HCT116 (cell line): ENCODE results near the gene CHST10.

ENCODE experiments used
- EZH2 ChIP-seq: fragments of 200-600 bp; sonication (generic); IDR thresholded peaks from 2 replicates; pipeline ENCODE4 v1.6.1; 2017; ENCODE audit warnings: antibody characterized with exemption, mixed run types
- POLR2AphosphoS5 ChIP-seq: IDR thresholded peaks from 2 replicates; pipeline ENCODE4 v1.6.1; 2011; ENCODE audit warnings: mild to moderate bottlenecking, low read depth, low read length, moderate library complexity
- TF ChIP-seq, protein P1 (sequence below), 3 experiments: fragments of 200-600 bp in 1 of 3; sonication (generic) in 1 of 3; IDR thresholded peaks in 2 of 3; conservative IDR thresholded peaks in 1 of 3; 2 replicates each; pipeline ENCODE4 v1.5.1; 2012 to 2017; ENCODE audit warnings: low read depth in 2 of 3, low read length in 2 of 3, antibody characterized with exemption in 1 of 3, borderline replicate concordance in 1 of 3, control low read depth in 1 of 3, mild to moderate bottlenecking in 1 of 3, mixed read lengths in 1 of 3, mixed run types in 1 of 3, moderate library complexity in 1 of 3; ENCODE audit not compliant: insufficient read depth in 1 of 3
- TF ChIP-seq, protein P2 (sequence below): IDR thresholded peaks from 2 replicates; pipeline ENCODE4 v1.6.1; 2012

GRCh38 chr2:100397976-100398375, 19.5 kb downstream of the CHST10 start:
- TF ChIP-seq POLR2AphosphoS5 (no peak), EZH2 (no peak)
- TF ChIP-seq, protein P1, sequence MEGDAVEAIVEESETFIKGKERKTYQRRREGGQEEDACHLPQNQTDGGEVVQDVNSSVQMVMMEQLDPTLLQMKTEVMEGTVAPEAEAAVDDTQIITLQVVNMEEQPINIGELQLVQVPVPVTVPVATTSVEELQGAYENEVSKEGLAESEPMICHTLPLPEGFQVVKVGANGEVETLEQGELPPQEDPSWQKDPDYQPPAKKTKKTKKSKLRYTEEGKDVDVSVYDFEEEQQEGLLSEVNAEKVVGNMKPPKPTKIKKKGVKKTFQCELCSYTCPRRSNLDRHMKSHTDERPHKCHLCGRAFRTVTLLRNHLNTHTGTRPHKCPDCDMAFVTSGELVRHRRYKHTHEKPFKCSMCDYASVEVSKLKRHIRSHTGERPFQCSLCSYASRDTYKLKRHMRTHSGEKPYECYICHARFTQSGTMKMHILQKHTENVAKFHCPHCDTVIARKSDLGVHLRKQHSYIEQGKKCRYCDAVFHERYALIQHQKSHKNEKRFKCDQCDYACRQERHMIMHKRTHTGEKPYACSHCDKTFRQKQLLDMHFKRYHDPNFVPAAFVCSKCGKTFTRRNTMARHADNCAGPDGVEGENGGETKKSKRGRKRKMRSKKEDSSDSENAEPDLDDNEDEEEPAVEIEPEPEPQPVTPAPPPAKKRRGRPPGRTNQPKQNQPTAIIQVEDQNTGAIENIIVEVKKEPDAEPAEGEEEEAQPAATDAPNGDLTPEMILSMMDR (IDR thresholded peaks at IDR 0.05 in 2 of 3, conservative IDR thresholded peaks at IDR 0.05 in 1 of 3; ENCODE audit: borderline replicate concordance in 1 of 3, insufficient read depth in 1 of 3, low read depth in 2 of 3, low read length in 2 of 3): no peak
- TF ChIP-seq, protein P2, sequence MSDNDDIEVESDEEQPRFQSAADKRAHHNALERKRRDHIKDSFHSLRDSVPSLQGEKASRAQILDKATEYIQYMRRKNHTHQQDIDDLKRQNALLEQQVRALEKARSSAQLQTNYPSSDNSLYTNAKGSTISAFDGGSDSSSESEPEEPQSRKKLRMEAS: no peak
